HT-29 (cell line): Measurements from ENCODE around the gene MX2. TPM values are rescaled to one million over a fixed set of nuclear protein-coding genes. Genes with fewer than 3 reads are reported as not detected.
A peak's percentile ranks its signal among the peaks of the same experiment; 100 is the strongest.
"Not testable (repeated sequence)": the region's sequence is repeated elsewhere in the genome, so short reads cannot be mapped to it uniquely, and the experiment has no call there.

ENCODE experiments used
- DNase-seq: peaks from one replicate; pipeline ENCODE4 v3.0.0-alpha.2; 2015; ENCODE audit warnings: low spot score
- total RNA-seq: library from RNA; depleted of rRNA; stranded (reverse); fragments of >200 nt; shearing (Covaris generic); gene quantifications from 2 replicates; pipeline ENCODE4 v1.2.3, GENCODE V29; 2014

The MX2 gene
- total RNA-seq, 1 experiment from 2014 or later = 3.4 TPM

- DNase-seq = no peak
Measured at GRCh38 chr21:41410767-41411448, 49.1 kb downstream of the MX2 start.

- peak; percentile 77 for DNase-seq
Measured at GRCh38 chr21:41411449-41412089, 49.7 kb downstream of the MX2 start.

- not testable (repeated sequence) for DNase-seq
Measured at GRCh38 chr21:41417505-41417904, 55.7 kb downstream of the MX2 start.

- DNase-seq = no peak
Measured at GRCh38 chr21:41418393-41418792, 56.6 kb downstream of the MX2 start.

GRCh38 chr21:41418956-41419680 lies 57.3 kb downstream of the MX2 start:
- no peak for DNase-seq

- DNase-seq = peak; percentile 69
Measured at GRCh38 chr21:41419921-41420862, 58.4 kb downstream of the MX2 start.

- not testable (repeated sequence) for DNase-seq
Measured at GRCh38 chr21:41420998-41421397, 59.2 kb downstream of the MX2 start.

- DNase-seq = no peak
Measured at GRCh38 chr21:41422546-41423304, 60.9 kb downstream of the MX2 start.

GRCh38 chr21:41423305-41423636 lies 61.4 kb downstream of the MX2 start:
- not testable (repeated sequence) for DNase-seq

- no peak for DNase-seq
Measured at GRCh38 chr21:41425588-41425953, 63.7 kb downstream of the MX2 start.

- peak; percentile 22 for DNase-seq
Measured at GRCh38 chr21:41425954-41426675, 64.3 kb downstream of the MX2 start, which contains the start of gene MX1. Gene MX1 (plus strand): TSS chr21:41426239. CDS start chr21:41432071, 5,832 bp downstream.

GRCh38 chr21:41426676-41427404 lies 65.0 kb downstream of the MX2 start:
- no peak for DNase-seq

GRCh38 chr21:41427556-41427955 lies 65.7 kb downstream of the MX2 start:
- DNase-seq = no peak

GRCh38 chr21:41428311-41428710 lies 66.5 kb downstream of the MX2 start:
- no peak for DNase-seq

GRCh38 chr21:41428847-41429246 lies 67.0 kb downstream of the MX2 start:
- DNase-seq = no peak

GRCh38 chr21:41429305-41429704 lies 67.5 kb downstream of the MX2 start:
- no peak for DNase-seq

- DNase-seq = no peak
Measured at GRCh38 chr21:41429925-41430491, 68.2 kb downstream of the MX2 start.

GRCh38 chr21:41431788-41432548 lies 70.1 kb downstream of the MX2 start:
- no peak for DNase-seq
